Left kidney (tissue), 2 donors: ENCODE data around the gene NAPEPLD. TPM values are rescaled to one million over a fixed set of nuclear protein-coding genes. Genes with fewer than 3 reads are reported as not detected.
"Not testable (repeated sequence)": the region's sequence is repeated elsewhere in the genome, so short reads cannot be mapped to it uniquely, and the experiment has no call there.

Source experiments
- DNase-seq: peaks from one replicate; pipeline ENCODE4 v3.0.0-alpha.2; 2013
- polyA plus RNA-seq: library from polyadenylated mRNA; unstranded; fragments of 120-200 nt; gene quantifications from one replicate; pipeline ENCODE4 v1.2.1, GENCODE V29; 2013; ENCODE audit not compliant: insufficient read length

Gene NAPEPLD
- polyA plus RNA-seq, 1 donor = 52.8 TPM

DNA sequence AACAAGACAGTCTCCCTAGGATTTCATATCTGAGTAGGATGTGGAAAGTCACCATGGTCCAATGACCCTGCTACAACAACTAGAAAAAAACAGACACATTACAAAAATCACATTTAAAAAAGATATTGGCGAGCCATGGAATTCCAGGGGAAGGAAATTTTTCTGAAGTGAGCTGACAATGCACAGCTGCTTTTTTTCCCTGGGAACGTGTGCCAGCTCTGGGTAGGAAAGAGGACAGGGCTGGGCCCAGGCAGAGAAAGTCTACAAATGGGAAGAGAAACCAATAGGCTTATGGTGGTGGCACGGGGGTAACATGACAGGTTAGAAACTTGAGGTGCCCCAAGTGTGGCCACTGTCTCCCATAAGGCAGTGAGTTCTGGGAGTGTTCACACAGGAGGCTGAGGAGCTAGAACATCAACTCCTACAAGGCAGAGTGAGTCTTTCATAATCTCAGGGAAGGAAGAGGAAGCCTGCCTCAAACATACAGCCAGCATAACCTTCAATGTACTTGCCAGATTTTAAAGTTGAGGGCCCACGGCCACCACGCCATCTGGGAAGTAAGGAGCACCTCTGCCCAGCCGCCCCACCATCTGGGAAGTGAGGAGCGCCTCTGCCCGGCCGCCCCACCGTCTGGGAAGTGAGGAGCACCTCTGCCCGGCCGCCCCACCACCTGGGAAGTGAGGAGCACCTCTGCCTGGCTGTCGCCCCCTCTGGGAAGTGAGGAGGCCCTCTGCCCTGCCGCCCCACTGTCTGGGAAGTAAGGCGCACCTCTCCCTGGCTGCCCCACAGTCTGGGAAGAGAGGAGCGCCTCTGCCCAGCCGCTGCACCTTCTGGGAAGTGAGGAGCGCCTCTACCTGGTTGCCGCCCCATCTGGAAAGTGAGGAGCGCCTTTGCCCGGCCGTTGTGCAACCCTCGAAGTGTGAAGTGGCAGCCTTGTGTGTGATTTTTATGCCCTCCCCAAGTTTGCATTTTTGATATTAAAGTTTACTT, 80.2 kb downstream of the NAPEPLD start:
- DNase-seq = no peak

GRCh38 chr7:103065667-103066066, 83.2 kb downstream of the NAPEPLD start:
- DNase-seq = no peak

DNA sequence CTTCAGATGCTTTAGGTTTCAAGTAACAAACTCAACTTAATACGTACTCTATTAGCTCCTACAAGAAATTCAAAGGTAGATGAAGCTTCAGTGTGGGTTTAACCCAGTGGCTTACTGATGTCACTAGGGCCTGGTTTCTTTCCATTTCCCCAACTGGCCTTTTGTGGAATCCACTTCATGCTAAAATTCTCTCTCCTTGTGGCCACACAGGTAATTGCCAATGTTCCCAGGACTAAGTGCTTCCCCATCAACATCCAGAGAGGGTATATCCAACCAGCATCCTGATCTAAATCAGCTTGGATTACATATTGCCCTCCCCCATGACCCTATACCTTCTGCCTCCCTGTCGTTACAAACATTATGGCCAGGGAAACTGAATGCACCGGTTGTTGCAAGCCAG, 85.0 kb downstream of the NAPEPLD start:
- no peak for DNase-seq

DNA sequence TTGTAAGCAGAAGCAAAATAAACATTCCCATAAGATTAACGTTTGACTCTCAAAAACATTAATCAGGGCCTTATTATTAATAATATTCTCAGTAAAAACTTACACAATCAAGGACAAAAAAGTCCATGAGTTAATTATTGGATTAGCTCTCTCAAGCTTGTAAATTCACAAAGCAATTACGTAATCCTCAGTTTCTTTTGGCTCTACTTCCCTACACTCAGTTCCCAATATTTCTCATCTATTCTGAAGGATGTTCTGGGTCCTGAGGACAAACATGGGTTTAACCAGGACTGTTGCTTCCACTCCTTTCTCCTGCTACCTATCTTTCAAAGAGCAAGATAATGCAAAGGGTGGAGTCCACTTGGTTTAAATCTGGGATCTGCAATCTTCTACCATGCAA, 89.4 kb downstream of the NAPEPLD start:
- DNase-seq = no peak

DNA sequence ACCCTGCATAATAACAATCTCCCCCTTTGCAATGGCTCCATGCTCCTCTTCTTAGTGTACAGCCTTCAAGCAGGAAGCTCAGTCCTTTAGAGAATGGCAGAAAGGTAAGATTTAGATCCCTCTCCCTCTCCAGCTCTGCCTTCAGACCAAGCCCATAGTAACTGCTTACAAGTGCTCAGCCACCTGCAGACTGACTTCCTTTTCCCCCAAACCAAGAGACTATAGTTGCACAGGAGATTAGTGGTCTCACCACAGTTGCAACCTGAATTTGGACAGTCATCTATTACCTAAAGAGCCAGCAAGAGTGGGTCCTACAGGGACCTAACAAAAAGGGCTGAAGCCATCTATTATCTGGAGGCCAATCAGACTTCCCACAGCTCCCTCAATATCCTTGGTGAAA, 90.8 kb downstream of the NAPEPLD start:
- no peak for DNase-seq

- not testable (repeated sequence) for DNase-seq
Measured at GRCh38 chr7:103056006-103056405, 92.9 kb downstream of the NAPEPLD start.

DNA sequence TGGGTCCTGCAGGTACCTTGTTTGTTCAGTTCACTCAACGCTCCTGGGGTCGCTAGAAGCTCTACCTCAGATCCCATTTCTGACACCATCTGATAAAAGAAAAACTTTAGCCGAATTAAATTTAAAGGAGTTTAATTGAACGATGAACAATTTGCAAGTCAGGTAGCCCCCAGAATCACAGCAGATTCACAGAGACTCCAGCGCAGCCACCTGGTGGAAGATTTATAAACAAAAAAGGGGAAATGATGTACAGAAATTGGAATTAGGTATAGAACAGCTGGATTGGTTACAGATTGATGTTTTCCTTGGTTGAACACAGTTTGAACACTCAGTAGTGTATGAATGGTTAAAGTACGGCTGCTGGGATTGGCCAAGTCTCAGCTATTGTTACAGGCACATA, 97.4 kb downstream of the NAPEPLD start:
- DNase-seq = no peak

Other genes with a start within 250 kb of the NAPEPLD start
- gene LRRC17, start 236.1 kb downstream of the NAPEPLD start, polyA plus RNA-seq = 73.0 TPM
- gene FBXL13, start 74.3 kb downstream of the NAPEPLD start, polyA plus RNA-seq = 4.3 TPM
- gene ARMC10, start 74.0 kb downstream of the NAPEPLD start, polyA plus RNA-seq = 68.2 TPM
- 119 TPM for gene PMPCB, start 148.3 kb upstream of the NAPEPLD start, polyA plus RNA-seq
- gene DNAJC2, start 195.7 kb upstream of the NAPEPLD start, polyA plus RNA-seq = 55.2 TPM
- 117 TPM for gene PSMC2, start 198.5 kb upstream of the NAPEPLD start, polyA plus RNA-seq